ENCODE results near the gene APLP2.

GRCh38 chr11:130032931-130033330, 36.8 kb upstream of the APLP2 start:
- TF ChIP-seq, protein P1, sequence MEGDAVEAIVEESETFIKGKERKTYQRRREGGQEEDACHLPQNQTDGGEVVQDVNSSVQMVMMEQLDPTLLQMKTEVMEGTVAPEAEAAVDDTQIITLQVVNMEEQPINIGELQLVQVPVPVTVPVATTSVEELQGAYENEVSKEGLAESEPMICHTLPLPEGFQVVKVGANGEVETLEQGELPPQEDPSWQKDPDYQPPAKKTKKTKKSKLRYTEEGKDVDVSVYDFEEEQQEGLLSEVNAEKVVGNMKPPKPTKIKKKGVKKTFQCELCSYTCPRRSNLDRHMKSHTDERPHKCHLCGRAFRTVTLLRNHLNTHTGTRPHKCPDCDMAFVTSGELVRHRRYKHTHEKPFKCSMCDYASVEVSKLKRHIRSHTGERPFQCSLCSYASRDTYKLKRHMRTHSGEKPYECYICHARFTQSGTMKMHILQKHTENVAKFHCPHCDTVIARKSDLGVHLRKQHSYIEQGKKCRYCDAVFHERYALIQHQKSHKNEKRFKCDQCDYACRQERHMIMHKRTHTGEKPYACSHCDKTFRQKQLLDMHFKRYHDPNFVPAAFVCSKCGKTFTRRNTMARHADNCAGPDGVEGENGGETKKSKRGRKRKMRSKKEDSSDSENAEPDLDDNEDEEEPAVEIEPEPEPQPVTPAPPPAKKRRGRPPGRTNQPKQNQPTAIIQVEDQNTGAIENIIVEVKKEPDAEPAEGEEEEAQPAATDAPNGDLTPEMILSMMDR (IDR thresholded peaks at IDR 0.05; ENCODE audit: borderline replicate concordance, extremely low read depth, low read length, poor library complexity, severe bottlenecking), result no peak
- TF ChIP-seq EZH2 (IDR thresholded peaks at IDR 0.05; ENCODE audit: borderline replicate concordance, low read depth, low read length, severe bottlenecking), result no peak

Measured in DND-41 (cell line).